ENCODE measurements around the gene CPT1A.

CPT1A gene

GRCh38 chr11:68775951-68776388 is 65.7 kb downstream of the CPT1A start:
- no peak overlapping the region for H3K4me3 ChIP-seq (replicated peaks; ENCODE audit: low read depth, low read length)
- H3K36me3 ChIP-seq (ENCODE audit: control insufficient read depth, insufficient read depth, low read length) = peaks cover 3% of the 10 kb centered on the region

GRCh38 chr11:68774194-68774585 is 67.5 kb downstream of the CPT1A start:
- no peaks in the 10 kb centered on the region; the same call in none of the 2 replicates for H3K36me3 ChIP-seq (ENCODE audit: control insufficient read depth, insufficient read depth, low read length)

More at GRCh38 chr11:68775951-68776388, 65.7 kb downstream of the CPT1A start:
- H3K27me3 ChIP-seq (replicated peaks; ENCODE audit: control insufficient read depth, insufficient read depth, low read length) = no peaks in the 10 kb centered on the region
- no peak for DNase-seq (ENCODE audit: extremely low read depth, insufficient read length)
- TF ChIP-seq CTCF (IDR thresholded peaks at IDR 0.05; ENCODE audit: insufficient read depth, low read length, poor library complexity, severe bottlenecking) = no peak

GRCh38 chr11:68773521-68774193 is 68.1 kb downstream of the CPT1A start:
- H3K4me3 ChIP-seq (replicated peaks; ENCODE audit: low read depth, low read length) = no peak overlapping the region
- H3K36me3 ChIP-seq (ENCODE audit: control insufficient read depth, insufficient read depth, low read length) = no peaks in the 10 kb centered on the region; the same call in none of the 2 replicates
- no peak for TF ChIP-seq CTCF (IDR thresholded peaks at IDR 0.05; ENCODE audit: insufficient read depth, low read length, poor library complexity, severe bottlenecking)
- H3K27me3 ChIP-seq (replicated peaks; ENCODE audit: control insufficient read depth, insufficient read depth, low read length) = no peaks in the 10 kb centered on the region
- DNase-seq (ENCODE audit: extremely low read depth, insufficient read length) = no peak

More at GRCh38 chr11:68774194-68774585, 67.5 kb downstream of the CPT1A start:
- Histone ChIP-seq H3K27me3 (replicated peaks; ENCODE audit: control insufficient read depth, insufficient read depth, low read length) (no peaks in the 10 kb centered on the region), H3K4me3 (replicated peaks; ENCODE audit: low read depth, low read length) (no peak overlapping the region)
- no peak for TF ChIP-seq CTCF (IDR thresholded peaks at IDR 0.05; ENCODE audit: insufficient read depth, low read length, poor library complexity, severe bottlenecking)
- no peak for DNase-seq (ENCODE audit: extremely low read depth, insufficient read length)

GRCh38 chr11:68772936-68773335 is 68.8 kb downstream of the CPT1A start:
- no peak for DNase-seq (ENCODE audit: extremely low read depth, insufficient read length)
- Histone ChIP-seq H3K36me3 (ENCODE audit: control insufficient read depth, insufficient read depth, low read length) (no peaks in the 10 kb centered on the region; the same call in none of the 2 replicates), H3K27me3 (replicated peaks; ENCODE audit: control insufficient read depth, insufficient read depth, low read length) (no peaks in the 10 kb centered on the region), H3K4me3 (replicated peaks; ENCODE audit: low read depth, low read length) (no peak overlapping the region)
- TF ChIP-seq CTCF (IDR thresholded peaks at IDR 0.05; ENCODE audit: insufficient read depth, low read length, poor library complexity, severe bottlenecking) = no peak

GRCh38 chr11:68770781-68771180 is 70.9 kb downstream of the CPT1A start:
- Histone ChIP-seq H3K36me3 (ENCODE audit: control insufficient read depth, insufficient read depth, low read length) (no peaks in the 10 kb centered on the region; the same call in none of the 2 replicates), H3K4me3 (replicated peaks; ENCODE audit: low read depth, low read length) (no peak overlapping the region), H3K27me3 (replicated peaks; ENCODE audit: control insufficient read depth, insufficient read depth, low read length) (no peaks in the 10 kb centered on the region)
- no peak for DNase-seq (ENCODE audit: extremely low read depth, insufficient read length)
- TF ChIP-seq CTCF (IDR thresholded peaks at IDR 0.05; ENCODE audit: insufficient read depth, low read length, poor library complexity, severe bottlenecking) = no peak
